ENCODE results near the gene XRN1.

Gene XRN1

GRCh38 chr3:142263112-142263511, 184.7 kb downstream of the XRN1 start:
- Histone ChIP-seq H3K36me3 (no peaks in the 10 kb centered on the region), H3K4me1 (ENCODE audit: control insufficient read depth in 1 of 2, insufficient read depth in 1 of 2, low read depth in 1 of 2, low read length in 1 of 2) (no peaks in the 10 kb centered on the region), H3K9me3 (no peaks in the 10 kb centered on the region), H3K27me3 (no peaks in the 10 kb centered on the region), H3K27ac (no peak overlapping the region), H3K4me3 (ENCODE audit: low read depth in 1 of 2, low read length in 1 of 2) (no peak overlapping the region)
- TF ChIP-seq CTCF (IDR thresholded peaks at IDR 0.05): no peak

DNA sequence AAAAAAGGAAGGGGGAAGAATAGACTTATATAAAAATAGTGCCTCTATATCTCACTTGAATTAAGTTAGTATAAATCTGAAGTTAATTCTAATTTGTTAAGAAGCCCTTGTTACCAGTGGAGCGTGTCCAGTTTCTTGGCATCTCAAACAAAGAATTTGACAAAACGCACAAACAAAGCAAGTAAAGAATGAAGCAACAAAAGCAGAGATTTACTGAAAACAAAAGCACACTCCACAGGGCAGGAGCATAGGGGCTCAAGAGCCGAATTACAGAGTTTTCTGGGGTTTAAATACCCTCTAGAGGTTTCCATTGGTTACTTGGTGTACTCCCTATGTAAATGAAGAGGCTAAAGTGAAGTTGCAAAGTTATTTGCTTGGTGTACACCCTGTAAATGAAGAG, 188.5 kb downstream of the XRN1 start:
- no peak for TF ChIP-seq CTCF (IDR thresholded peaks at IDR 0.05)
- no peak overlapping the region for H3K27ac ChIP-seq
- H3K4me3 ChIP-seq (ENCODE audit: low read depth in 1 of 2, low read length in 1 of 2): no peak overlapping the region
- no peaks in the 10 kb centered on the region for H3K27me3 ChIP-seq
- no peaks in the 10 kb centered on the region for H3K36me3 ChIP-seq
- H3K4me1 ChIP-seq (ENCODE audit: control insufficient read depth in 1 of 2, insufficient read depth in 1 of 2, low read depth in 1 of 2, low read length in 1 of 2): no peaks in the 10 kb centered on the region
- H3K9me3 ChIP-seq: no peaks in the 10 kb centered on the region

GRCh38 chr3:142256712-142257333, 191.0 kb downstream of the XRN1 start:
- Histone ChIP-seq H3K9me3 (no peaks in the 10 kb centered on the region), H3K4me1 (ENCODE audit: control insufficient read depth in 1 of 2, insufficient read depth in 1 of 2, low read depth in 1 of 2, low read length in 1 of 2) (no peaks in the 10 kb centered on the region), H3K27me3 (no peaks in the 10 kb centered on the region), H3K36me3 (no peaks in the 10 kb centered on the region), H3K4me3 (ENCODE audit: low read depth in 1 of 2, low read length in 1 of 2) (no peak overlapping the region), H3K27ac (no peak overlapping the region)
- TF ChIP-seq CTCF (IDR thresholded peaks at IDR 0.05): no peak
